NCI-H1436 treated with DMSO at 0.1 percent for 48 hours (cell line): Measurements from ENCODE around the gene ZNF823.
A peak's percentile ranks its signal among the peaks of the same experiment; 100 is the strongest.

Experiments used
- DNase-seq: peaks from one replicate; lab custom pipeline; 2025; lab: John Stamatoyannopoulos, UW

Gene ZNF823

GRCh38 chr19:11737964-11738745 is 591 bp downstream of the ZNF823 start:
- no peak for DNase-seq

- DNase-seq: no peak
These were observed 2.0 kb downstream of the ZNF823 start for GRCh38 chr19:11736696-11737095.

GRCh38 chr19:11735375-11735774 is 3.4 kb downstream of the ZNF823 start:
- no peak for DNase-seq

GRCh38 chr19:11729586-11729985 is 9.2 kb downstream of the ZNF823 start:
- no peak for DNase-seq

- DNase-seq: no peak
These were observed 16.3 kb downstream of the ZNF823 start for GRCh38 chr19:11722414-11722813.

GRCh38 chr19:11721681-11722080 is 17.1 kb downstream of the ZNF823 start:
- DNase-seq: no peak

GRCh38 chr19:11710313-11710712 is 28.4 kb downstream of the ZNF823 start:
- no peak for DNase-seq

- no peak for DNase-seq
These were observed 30.3 kb downstream of the ZNF823 start for GRCh38 chr19:11708457-11708856.

- DNase-seq: no peak
These were observed 33.3 kb downstream of the ZNF823 start for GRCh38 chr19:11705474-11705873.

GRCh38 chr19:11704626-11705025 is 34.1 kb downstream of the ZNF823 start:
- no peak for DNase-seq

- DNase-seq: no peak
These were observed 38.6 kb downstream of the ZNF823 start for GRCh38 chr19:11699931-11700794.

GRCh38 chr19:11698231-11698630 is 40.5 kb downstream of the ZNF823 start:
- no peak for DNase-seq

GRCh38 chr19:11697284-11697855 is 41.4 kb downstream of the ZNF823 start:
- no peak for DNase-seq

GRCh38 chr19:11694533-11695439 is 44.0 kb downstream of the ZNF823 start:
- peak; percentile 63 for DNase-seq

- no peak for DNase-seq
These were observed 44.9 kb downstream of the ZNF823 start for GRCh38 chr19:11693505-11694499.

GRCh38 chr19:11692127-11692790 is 46.5 kb downstream of the ZNF823 start:
- no peak for DNase-seq

- DNase-seq: no peak
These were observed 52.8 kb downstream of the ZNF823 start for GRCh38 chr19:11685676-11686650.

GRCh38 chr19:11684987-11685675 is 53.6 kb downstream of the ZNF823 start:
- DNase-seq: no peak
